Fibroblast of lung (primary cell): ENCODE measurements around the gene ABCA2. TPM values are rescaled to one million over a fixed set of nuclear protein-coding genes. Genes with fewer than 3 reads are reported as not detected.

Experiments used
- DNase-seq, 2 donors: peaks; one replicate each; pipeline versions ENCODE4 v3.0.0 to v3.0.0-alpha.2; 2010; ENCODE audit warnings: low read depth in 2 of 2
- H2AFZ ChIP-seq: 2 replicates; pipeline ENCODE4 v1.5.1; 2012; ENCODE audit warnings: low read length, control low read depth, inconsistent platforms
- H3K27ac ChIP-seq: 2 replicates; pipeline ENCODE4 v1.5.1; 2011; ENCODE audit warnings: low read length, control low read depth; ENCODE audit not compliant: insufficient read depth
- H3K27me3 ChIP-seq: 2 replicates; pipeline ENCODE4 v1.5.1; 2011; ENCODE audit warnings: mild to moderate bottlenecking, low read length; ENCODE audit not compliant: control insufficient read depth, insufficient read depth
- H3K36me3 ChIP-seq: 2 replicates; pipeline ENCODE4 v1.5.1; 2011; ENCODE audit warnings: low read length; ENCODE audit not compliant: control insufficient read depth, insufficient read depth
- H3K4me1 ChIP-seq: 2 replicates; pipeline ENCODE4 v1.5.1; 2011; ENCODE audit warnings: low read length; ENCODE audit not compliant: control insufficient read depth, insufficient read depth; ENCODE audit errors: extremely low read depth
- H3K4me2 ChIP-seq: 2 replicates; pipeline ENCODE4 v1.5.1; 2011; ENCODE audit warnings: low read length, control low read depth; ENCODE audit not compliant: insufficient read depth; ENCODE audit errors: extremely low read depth
- H3K4me3 ChIP-seq, 4 experiments: fragments of 200-600 bp in 1 of 4; sonication (generic) in 1 of 4; replicated peaks in 1 of 4; 2 replicates each; pipeline ENCODE4 v1.5.1; 2011 to 2016; ENCODE audit warnings: low read length in 4 of 4, low read depth in 3 of 4, mild to moderate bottlenecking in 3 of 4, control low read depth in 2 of 4, inconsistent platforms in 1 of 4, mixed read lengths in 1 of 4; ENCODE audit not compliant: insufficient read depth in 1 of 4; ENCODE audit errors: control extremely low read depth in 1 of 4
- H3K79me2 ChIP-seq: 2 replicates; pipeline ENCODE4 v1.5.1; 2012; ENCODE audit warnings: mild to moderate bottlenecking, low read length, inconsistent platforms; ENCODE audit not compliant: control insufficient read depth, insufficient read depth
- H3K9ac ChIP-seq: 2 replicates; pipeline ENCODE4 v1.5.1; 2011; ENCODE audit warnings: mild to moderate bottlenecking, low read length, control low read depth; ENCODE audit not compliant: insufficient read depth
- H3K9me3 ChIP-seq: 2 replicates; pipeline ENCODE4 v1.5.1; 2012; ENCODE audit warnings: low read depth, low read length; ENCODE audit not compliant: control insufficient read depth, insufficient read depth
- H4K20me1 ChIP-seq: 2 replicates; pipeline ENCODE4 v1.5.1; 2011; ENCODE audit warnings: low read length; ENCODE audit not compliant: control insufficient read depth, insufficient read depth; ENCODE audit errors: extremely low read depth
- EZH2 ChIP-seq: IDR thresholded peaks from 2 replicates; pipeline ENCODE4 v1.5.1; 2012; ENCODE audit warnings: low read length, control low read depth, mild to moderate bottlenecking; ENCODE audit errors: missing control alignments
- polyA plus RNA-seq, 2 donors: library from polyadenylated mRNA; depleted of rRNA in 1 of 2; stranded (reverse) in 1 of 2; unstranded in 1 of 2; fragments of >200 nt; gene quantifications; 2 replicates each; pipeline ENCODE4 v1.2.1, GENCODE V29; 2011 to 2012; ENCODE audit warnings: missing spikeins in 1 of 2
- total RNA-seq: library from RNA; depleted of rRNA; stranded (reverse); fragments of >200 nt; gene quantifications from 2 replicates; pipeline ENCODE4 v1.2.1, GENCODE V29; 2014
- TF ChIP-seq, protein P1 (sequence below), 2 donors: IDR thresholded peaks in 1 of 2; conservative IDR thresholded peaks in 1 of 2; 1 replicate in 1 of 2; 2 replicates in 1 of 2; pipeline ENCODE4 v1.5.1; 2011 to 2012; ENCODE audit warnings: low read length in 2 of 2, control low read depth in 1 of 2, inconsistent platforms in 1 of 2, low read depth in 1 of 2, mild to moderate bottlenecking in 1 of 2

The ABCA2 gene
- total and polyA plus RNA-seq, 2 donors (not counting 1 experiment from before 2014, with no cell fraction given): 8.5 to 21.8 TPM

DNA sequence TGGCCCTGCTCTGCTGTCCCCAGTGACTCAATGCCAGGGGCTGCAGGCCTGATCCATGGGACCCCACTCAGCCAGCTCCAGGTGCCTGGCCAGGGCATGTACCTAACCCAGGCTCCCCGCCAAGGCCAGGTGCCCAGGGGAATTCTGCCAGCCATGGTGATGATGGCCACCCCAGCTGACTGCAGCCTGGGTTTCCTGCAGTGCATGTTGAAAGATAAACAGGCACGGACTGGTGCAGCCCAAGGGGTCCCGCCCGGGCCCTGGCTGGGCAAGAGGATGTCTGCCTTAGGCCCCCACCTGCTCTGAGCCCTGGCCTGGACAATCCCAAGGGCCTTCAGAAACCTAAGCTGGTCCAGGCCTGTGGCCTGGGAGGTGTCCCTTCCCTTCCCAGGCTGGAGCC lies 1.2 kb downstream of the ABCA2 start:
- no peaks in the 10 kb centered on the region for H3K9me3 ChIP-seq
- H3K27me3 ChIP-seq: no peaks in the 10 kb centered on the region
- H3K4me3 ChIP-seq: peak overlapping the region in 1 of 4 experiments; percentile 57
- H3K4me2 ChIP-seq: no peak overlapping the region
- no peaks in the 10 kb centered on the region for H4K20me1 ChIP-seq
- H3K79me2 ChIP-seq: no peaks in the 10 kb centered on the region
- no peak overlapping the region for H2AFZ ChIP-seq
- TF ChIP-seq, protein P1, sequence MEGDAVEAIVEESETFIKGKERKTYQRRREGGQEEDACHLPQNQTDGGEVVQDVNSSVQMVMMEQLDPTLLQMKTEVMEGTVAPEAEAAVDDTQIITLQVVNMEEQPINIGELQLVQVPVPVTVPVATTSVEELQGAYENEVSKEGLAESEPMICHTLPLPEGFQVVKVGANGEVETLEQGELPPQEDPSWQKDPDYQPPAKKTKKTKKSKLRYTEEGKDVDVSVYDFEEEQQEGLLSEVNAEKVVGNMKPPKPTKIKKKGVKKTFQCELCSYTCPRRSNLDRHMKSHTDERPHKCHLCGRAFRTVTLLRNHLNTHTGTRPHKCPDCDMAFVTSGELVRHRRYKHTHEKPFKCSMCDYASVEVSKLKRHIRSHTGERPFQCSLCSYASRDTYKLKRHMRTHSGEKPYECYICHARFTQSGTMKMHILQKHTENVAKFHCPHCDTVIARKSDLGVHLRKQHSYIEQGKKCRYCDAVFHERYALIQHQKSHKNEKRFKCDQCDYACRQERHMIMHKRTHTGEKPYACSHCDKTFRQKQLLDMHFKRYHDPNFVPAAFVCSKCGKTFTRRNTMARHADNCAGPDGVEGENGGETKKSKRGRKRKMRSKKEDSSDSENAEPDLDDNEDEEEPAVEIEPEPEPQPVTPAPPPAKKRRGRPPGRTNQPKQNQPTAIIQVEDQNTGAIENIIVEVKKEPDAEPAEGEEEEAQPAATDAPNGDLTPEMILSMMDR (conservative IDR thresholded peaks at IDR 0.05 in 1 of 2, IDR thresholded peaks at IDR 0.05 in 1 of 2; ENCODE audit: low read depth in 1 of 2, low read length in 2 of 2): no peak
- no peak for TF ChIP-seq EZH2
- H3K27ac ChIP-seq: no peak overlapping the region
- peaks cover 4% of the 10 kb centered on the region for H3K4me1 ChIP-seq
- no peak overlapping the region for H3K9ac ChIP-seq
- no peak for DNase-seq
- no peaks in the 10 kb centered on the region for H3K36me3 ChIP-seq

DNA sequence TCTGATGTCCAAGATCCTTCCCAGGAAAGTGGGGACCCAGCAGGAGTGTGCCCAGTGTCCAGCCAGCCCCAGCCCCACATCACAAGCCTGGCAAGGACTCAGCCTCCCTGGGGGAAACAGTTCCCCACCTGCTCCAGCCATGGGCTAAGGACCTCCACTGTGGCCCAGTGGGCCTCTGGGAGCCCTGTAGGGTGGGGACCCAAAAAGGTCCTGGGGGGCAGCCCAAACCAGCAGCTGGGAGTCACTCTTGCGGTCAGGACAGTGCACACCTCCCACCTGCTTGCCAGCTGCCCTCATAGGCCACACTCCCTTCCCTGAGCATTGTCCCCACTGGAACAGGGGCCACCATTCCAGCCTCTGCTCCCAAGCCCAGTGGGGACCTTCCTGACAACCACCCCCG lies 1.7 kb downstream of the ABCA2 start:
- TF ChIP-seq, protein P1 (conservative IDR thresholded peaks at IDR 0.05 in 1 of 2, IDR thresholded peaks at IDR 0.05 in 1 of 2; ENCODE audit: low read depth in 1 of 2, low read length in 2 of 2): no peak
- TF ChIP-seq EZH2: no peak
- Histone ChIP-seq H3K4me3 (no peak overlapping the region), H4K20me1 (no peaks in the 10 kb centered on the region), H3K9ac (no peak overlapping the region), H3K4me1 (peaks cover 4% of the 10 kb centered on the region), H3K79me2 (no peaks in the 10 kb centered on the region), H3K9me3 (no peaks in the 10 kb centered on the region), H3K4me2 (no peak overlapping the region), H3K27me3 (no peaks in the 10 kb centered on the region), H3K27ac (no peak overlapping the region), H3K36me3 (no peaks in the 10 kb centered on the region), H2AFZ (no peak overlapping the region)
- no peak for DNase-seq

DNA sequence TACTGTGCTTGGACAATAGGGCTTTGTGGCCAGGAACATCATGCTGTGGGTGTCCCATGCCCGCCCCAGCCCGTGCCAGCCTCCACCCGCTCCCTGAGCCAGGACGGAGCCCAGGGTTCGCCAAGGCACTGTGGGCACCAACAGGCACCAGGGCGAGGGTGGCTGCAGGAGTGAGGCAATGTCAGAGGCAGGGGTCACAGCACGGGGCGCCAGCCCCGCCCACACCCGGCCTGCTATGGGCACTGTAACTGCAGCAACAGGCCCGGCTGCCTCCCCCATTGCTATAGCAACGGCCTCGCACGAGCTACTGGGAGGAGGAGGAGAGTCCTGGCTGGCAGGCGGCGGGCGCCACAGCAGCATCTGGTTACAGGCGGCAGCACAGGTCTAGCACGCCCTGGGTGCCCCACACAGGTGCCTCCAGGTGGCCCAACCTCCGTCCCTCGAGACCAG lies 2.5 kb downstream of the ABCA2 start:
- TF ChIP-seq, protein P1 (conservative IDR thresholded peaks at IDR 0.05 in 1 of 2, IDR thresholded peaks at IDR 0.05 in 1 of 2; ENCODE audit: low read depth in 1 of 2, low read length in 2 of 2): no peak
- TF ChIP-seq EZH2: no peak
- Histone ChIP-seq H3K9me3 (no peaks in the 10 kb centered on the region), H3K79me2 (no peaks in the 10 kb centered on the region), H3K4me3 (no peak overlapping the region), H3K9ac (no peak overlapping the region), H3K27ac (no peak overlapping the region), H3K4me1 (peaks cover 4% of the 10 kb centered on the region), H3K4me2 (no peak overlapping the region), H2AFZ (no peak overlapping the region), H4K20me1 (no peaks in the 10 kb centered on the region), H3K36me3 (no peaks in the 10 kb centered on the region), H3K27me3 (no peaks in the 10 kb centered on the region)
- DNase-seq: no peak
